Activated T-helper 1 cell treated with anti-CD3 and anti-CD28 coated beads, Interleukin-2, amount 50 U/mL, for 16 hours (primary cell): ENCODE measurements around the gene DHRS9.

Experiments used
- DNase-seq, 2 donors: peaks; one replicate each; pipeline ENCODE4 v3.0.0-alpha.2; 2020; ENCODE audit warnings: low read depth in 1 of 2, low spot score in 1 of 2

The DHRS9 gene

DNA sequence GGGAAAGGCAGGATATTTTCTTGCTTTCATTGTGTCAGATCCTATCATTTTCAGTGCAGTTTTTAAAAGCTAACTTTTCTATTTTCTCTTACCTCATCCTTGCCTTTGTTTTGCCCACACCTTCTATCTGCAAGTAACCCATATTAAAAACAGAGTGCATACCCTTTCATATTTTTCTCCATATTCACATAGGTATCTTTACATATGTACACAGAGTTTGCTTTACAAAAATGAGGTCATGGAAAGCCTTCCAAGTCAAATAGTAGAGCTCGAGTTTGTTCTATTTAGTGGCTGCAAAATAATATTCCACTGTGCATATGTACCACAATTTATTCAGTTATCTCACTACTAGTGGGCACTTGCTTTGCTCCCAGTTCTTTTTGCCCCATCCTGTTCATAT is 3.9 kb upstream of the DHRS9 start:
- no peak for DNase-seq

- DNase-seq = no peak
Measured at GRCh38 chr2:169065864-169066517, 3.4 kb upstream of the DHRS9 start.

GRCh38 chr2:169066897-169067296 is 2.5 kb upstream of the DHRS9 start:
- DNase-seq = no peak

GRCh38 chr2:169069833-169070232 is 470 bp downstream of the DHRS9 start:
- no peak for DNase-seq

- DNase-seq = no peak
Measured at GRCh38 chr2:169071455-169071854, 2.1 kb downstream of the DHRS9 start.

GRCh38 chr2:169072163-169072925 is 3.0 kb downstream of the DHRS9 start:
- DNase-seq = no peak

- DNase-seq = no peak
Measured at GRCh38 chr2:169073211-169073962, 4.0 kb downstream of the DHRS9 start.

GRCh38 chr2:169073963-169074751 is 4.8 kb downstream of the DHRS9 start:
- DNase-seq = no peak

- DNase-seq = no peak
Measured at GRCh38 chr2:169077674-169078240, 8.4 kb downstream of the DHRS9 start.

DNA sequence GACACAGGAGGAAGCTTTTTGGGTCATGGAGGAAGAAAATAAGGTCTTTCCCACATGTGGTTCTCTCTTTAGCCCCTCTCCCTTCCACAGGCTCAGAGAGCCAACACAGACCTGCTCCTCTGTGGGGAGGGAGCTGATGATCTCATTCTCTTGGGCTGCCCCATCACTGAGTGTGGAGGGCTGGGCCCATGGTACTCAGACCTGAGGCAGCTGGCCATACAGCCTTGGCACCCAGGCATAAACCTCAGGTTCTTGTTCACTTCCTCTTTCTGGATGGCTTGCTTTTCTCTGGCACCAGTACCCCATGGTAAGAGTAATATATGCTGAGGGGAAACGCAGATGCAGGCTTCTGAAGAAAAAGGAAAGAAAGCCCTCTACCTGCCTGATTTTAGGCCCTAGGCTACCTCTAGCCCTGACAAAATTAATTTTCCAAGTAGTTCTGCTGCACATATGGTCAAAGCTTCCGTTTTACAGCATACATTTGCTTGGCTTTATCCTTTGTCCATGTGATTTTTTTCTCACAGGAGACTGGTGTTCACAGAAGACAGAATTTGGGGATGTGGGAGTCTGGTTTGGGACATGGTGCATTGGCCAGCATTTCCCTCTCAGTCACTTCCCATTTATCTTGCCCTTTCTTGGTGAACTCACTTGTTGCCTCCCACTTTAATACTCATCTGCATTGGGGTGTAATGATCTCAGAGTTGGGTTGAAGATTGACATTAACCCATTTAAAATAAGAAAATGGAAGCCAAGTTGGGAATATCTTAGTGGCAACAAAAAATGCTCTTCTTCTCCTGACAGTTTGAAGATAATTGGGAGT is 11.1 kb downstream of the DHRS9 start:
- no peak for DNase-seq

GRCh38 chr2:169081551-169081950 is 12.2 kb downstream of the DHRS9 start:
- DNase-seq = no peak

GRCh38 chr2:169082995-169083394 is 13.6 kb downstream of the DHRS9 start:
- DNase-seq = no peak

- no peak for DNase-seq
Measured at GRCh38 chr2:169086893-169087467, 17.6 kb downstream of the DHRS9 start.

DNA sequence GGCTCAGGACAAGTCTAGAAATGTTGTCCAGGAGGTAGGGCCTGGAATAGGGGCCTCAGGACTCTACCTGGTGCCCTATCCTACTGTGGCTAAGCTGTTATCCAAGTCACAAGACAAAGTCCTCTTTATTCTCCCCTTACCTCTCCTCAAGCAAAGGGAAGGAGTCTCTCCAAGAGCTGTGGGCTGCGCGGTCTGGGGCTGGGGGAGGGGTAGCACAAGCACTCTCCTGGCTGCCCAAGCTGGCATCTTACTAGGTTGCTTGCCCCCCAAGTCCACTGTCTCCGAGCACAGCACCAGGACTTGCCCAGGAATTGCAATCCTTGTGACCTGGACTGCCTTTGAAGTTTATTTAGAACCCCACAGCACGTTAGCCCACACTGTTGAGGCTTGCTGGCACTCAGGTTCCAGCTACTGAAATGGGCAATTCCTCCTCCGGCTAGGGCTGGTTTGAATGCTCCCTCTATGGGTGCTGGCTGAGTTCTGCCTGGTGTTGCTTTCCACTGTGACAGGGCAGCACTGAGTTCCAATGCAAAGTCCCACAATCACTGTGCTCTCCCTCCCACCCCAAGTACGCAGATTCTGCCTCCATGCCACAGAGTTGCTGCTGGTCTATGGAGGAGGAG is 18.5 kb downstream of the DHRS9 start:
- DNase-seq = no peak

GRCh38 chr2:169089182-169089581 is 19.8 kb downstream of the DHRS9 start:
- DNase-seq = no peak

GRCh38 chr2:169090133-169090820 is 20.9 kb downstream of the DHRS9 start:
- DNase-seq = no peak

DNA sequence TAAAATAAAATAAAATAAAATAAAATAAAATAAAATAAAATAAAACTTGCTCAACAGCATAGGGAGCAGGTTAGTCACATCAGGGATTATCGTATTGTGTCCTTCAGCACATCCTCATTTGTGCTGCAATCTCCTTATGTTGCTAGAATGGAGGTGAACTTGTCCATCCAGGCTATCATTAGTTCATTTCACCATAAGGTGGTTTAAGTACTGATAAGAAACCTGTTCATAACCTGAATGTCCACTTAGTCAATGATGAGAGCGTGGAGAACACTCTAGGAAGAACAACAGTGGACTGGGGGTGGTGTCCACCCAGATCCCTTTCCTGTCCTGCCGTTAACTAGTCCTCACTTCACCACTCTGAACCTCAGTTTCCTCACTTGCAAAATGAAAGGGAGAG is 21.9 kb downstream of the DHRS9 start:
- DNase-seq = no peak

GRCh38 chr2:169091761-169092519 is 22.6 kb downstream of the DHRS9 start:
- no peak for DNase-seq
